ENCODE data around the gene BORCS6.

BORCS6 gene

DNA sequence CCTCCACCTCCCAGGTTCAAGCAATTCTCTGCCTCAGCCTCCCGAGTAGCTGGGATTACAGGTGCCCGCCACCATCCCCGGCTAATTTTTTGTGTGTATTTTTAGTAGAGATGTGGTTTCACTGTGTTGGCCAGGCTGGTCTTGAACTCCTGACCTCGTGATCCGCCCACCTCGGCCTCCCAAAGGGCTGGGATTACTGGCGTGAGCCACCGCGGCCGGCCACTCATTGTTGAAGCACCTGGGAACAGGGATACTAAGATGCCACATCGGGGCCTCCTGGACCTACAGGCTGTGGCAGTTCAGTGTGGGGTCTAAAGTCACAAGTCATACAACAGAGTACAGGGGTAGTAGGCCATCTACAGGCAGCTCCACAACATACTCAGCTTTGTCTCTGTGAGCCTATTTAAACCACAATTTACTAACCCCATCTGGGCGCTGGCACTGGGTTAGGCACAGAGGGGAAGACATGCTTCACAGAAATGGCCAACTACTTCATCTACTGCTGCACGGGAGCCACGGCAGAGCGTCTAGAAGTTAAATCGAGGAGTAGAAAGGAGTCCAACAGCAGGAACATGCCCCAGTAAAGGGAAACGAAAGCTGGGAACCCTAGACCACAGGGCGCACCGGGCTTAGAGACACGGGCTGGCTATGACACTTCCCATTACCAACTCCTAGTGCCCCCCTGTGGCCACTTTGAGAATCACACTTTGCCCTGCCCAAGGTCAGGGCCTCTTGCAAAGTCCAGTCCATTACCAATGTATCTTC lies 31.5 kb downstream of the BORCS6 start:
- TF ChIP-seq, protein P1, sequence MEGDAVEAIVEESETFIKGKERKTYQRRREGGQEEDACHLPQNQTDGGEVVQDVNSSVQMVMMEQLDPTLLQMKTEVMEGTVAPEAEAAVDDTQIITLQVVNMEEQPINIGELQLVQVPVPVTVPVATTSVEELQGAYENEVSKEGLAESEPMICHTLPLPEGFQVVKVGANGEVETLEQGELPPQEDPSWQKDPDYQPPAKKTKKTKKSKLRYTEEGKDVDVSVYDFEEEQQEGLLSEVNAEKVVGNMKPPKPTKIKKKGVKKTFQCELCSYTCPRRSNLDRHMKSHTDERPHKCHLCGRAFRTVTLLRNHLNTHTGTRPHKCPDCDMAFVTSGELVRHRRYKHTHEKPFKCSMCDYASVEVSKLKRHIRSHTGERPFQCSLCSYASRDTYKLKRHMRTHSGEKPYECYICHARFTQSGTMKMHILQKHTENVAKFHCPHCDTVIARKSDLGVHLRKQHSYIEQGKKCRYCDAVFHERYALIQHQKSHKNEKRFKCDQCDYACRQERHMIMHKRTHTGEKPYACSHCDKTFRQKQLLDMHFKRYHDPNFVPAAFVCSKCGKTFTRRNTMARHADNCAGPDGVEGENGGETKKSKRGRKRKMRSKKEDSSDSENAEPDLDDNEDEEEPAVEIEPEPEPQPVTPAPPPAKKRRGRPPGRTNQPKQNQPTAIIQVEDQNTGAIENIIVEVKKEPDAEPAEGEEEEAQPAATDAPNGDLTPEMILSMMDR (IDR thresholded peaks at IDR 0.05): peak; percentile 87

DNA sequence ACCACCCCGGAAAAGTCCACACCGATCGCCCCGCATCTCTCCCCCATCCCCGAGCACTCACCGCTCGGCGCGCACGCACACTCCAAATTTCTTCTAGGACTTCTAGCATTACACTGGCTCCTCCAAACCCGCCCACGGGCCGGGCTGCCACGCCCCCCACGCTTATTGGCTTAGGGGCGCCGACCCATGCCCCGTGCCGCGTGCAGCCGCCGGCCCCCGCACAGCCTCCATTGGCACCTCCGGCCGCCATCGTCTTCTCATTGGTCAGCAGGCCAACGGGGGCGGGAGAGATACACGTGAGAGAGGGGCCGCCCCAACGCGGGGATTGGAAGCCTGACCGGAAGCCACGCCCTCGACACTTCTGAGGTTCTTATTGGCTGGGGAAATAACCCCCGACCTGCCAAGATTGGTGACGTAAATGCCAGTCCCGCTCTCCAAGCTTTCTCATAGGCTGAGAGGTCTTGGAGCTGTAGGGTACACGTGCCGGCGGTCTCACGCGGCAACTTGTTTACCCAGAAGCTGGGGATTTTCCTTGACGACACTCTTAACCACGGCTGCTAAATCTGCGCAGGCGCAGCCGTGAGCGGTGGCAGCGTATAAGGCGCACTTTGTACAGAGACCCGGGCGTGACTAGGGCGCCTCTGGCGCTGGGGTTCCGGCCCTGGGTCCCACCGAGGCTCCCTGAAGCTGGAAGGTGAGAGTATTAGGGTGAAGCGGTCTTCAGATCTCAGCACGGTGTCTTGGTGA lies 33.6 kb downstream of the BORCS6 start:
- TF ChIP-seq, protein P1 (IDR thresholded peaks at IDR 0.05): no peak

DNA sequence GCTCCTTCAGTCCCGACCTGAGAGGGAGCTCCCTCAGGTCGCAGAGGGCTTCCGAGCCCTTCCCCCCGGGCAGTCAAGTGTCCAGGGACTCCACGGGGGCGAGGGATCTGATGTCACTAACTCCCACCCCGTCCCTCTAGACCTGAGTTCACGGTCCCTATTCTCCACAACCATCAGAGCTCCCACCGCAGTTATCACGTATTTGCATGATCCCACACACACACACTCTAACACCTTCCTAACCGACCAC lies 34.1 kb downstream of the BORCS6 start:
- TF ChIP-seq, protein P1 (IDR thresholded peaks at IDR 0.05): no peak

DNA sequence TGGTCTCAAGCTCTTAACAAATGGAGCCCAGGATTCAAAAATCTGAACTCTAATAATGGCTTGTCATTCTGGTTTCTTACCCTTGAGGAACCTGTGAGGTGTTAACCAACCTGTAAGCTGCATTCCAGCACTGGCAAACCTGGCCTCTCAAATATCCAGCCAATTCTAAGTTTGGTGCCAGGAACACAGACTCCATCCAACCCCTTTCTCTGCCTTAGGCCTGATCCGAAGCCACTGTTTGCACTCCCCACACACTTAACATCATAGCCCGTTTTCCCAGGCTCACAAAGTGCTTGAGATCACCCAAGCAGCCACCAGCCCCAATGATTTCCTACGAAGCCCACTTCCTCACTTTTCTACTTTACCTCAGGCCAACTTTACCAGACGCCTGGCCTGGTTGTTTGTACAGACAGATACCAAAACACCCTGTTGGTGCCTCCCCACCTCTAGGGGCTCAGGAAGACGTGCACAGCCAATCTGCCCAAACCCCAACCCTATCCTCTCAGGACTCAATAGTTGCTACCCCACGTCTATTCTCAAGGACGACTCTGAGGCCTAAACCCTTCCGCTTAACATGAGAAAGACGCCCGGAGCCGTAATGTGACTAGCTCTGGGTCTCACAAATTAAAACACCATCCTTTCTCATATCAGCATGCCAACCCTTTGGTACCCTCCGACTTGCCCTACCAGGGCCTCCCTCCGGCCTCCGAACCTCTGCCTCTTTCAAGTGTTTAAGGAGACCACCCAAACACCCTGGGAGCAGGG lies 34.6 kb downstream of the BORCS6 start:
- TF ChIP-seq, protein P1 (IDR thresholded peaks at IDR 0.05): no peak

DNA sequence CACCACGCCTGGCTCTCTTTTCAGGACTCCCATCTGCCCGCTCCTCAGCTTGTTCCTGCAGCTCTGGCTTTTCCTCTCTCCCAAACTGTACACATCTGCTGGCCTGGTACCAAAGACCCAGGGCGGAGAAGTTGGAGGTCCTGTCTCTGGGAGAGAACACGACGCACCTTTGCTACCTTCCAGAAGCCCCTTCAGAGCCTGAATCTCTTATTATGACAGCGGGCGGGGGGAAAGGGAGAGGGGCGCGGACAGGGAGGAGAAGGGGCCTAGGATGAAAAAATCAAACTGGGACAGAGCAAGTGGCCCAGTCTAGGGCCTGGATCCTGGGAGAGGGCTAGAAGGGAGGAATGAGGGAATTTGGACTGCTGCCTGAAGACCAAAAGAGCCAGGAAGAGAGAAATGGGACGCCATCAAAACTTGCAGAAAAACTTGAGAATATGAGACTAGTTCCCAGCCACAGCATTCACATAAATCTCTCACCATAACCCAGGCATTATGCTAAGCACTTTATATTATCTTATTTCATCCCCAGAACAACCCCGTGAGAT lies 35.3 kb downstream of the BORCS6 start:
- TF ChIP-seq, protein P1 (IDR thresholded peaks at IDR 0.05): no peak

DNA sequence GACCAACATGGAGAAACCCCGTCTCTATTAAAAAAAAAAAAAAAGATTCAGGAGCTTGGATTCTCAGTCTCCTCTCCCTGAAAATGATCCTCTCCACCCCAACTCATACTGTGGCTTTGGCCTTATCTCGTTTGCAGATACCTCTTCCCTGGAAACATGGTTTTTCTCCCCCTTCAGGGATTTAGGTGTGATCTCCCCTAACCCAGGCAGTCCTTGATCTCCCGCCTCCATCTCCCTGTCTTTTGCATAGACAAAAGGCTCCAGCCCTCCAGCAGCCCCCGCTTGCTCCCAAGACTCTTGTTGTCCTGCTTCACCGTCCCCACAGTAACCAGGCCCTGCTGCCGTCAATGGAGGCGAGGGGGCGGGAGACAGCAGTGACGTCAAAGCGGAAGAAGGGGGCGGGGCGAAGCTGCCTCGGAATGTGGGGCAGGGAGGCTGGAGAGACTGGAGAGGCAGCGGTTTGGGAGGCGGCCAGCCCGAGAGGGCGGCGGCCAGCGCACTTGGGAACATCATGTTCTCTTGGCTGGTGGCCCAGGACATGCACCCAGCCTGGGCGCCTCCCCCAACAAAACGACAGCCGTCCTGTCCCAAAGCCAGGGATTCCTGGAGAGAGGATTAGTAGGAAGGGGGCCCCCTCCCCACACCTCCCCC lies 35.9 kb downstream of the BORCS6 start:
- TF ChIP-seq, protein P1 (IDR thresholded peaks at IDR 0.05): no peak

DNA sequence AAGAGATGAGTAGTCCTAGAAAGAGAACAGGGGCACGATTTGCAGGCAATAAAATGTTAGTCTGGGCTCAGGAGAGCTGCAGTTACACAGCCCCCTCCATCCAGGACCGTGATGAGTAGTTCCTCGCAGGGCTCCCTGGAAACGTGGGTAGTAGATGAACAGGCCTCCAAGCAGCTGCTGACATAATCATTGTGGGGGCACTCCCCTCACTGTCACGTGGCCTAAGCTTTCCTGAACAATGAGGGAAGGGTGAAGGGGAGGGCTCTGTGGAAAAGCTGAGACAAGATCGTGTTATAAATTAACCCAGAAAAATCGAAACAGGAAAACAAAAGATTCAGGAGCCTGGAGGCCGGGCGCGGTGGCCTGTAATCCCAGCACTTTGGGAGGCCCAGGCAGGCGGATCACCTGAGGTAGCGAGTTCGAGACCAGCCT lies 36.4 kb downstream of the BORCS6 start:
- TF ChIP-seq, protein P1 (IDR thresholded peaks at IDR 0.05): no peak
